K562 treated with DMSO at 1 percent for 24 hours (cell line): ENCODE measurements around the gene RNF152. TPM values are rescaled to one million over a fixed set of nuclear protein-coding genes. Genes with fewer than 3 reads are reported as not detected.

Experiments used
- total RNA-seq: library from RNA; unstranded; fragments of 300-600 nt; gene quantifications from 2 replicates; pipeline ENCODE4 v1.2.3, GENCODE V29; 2022; ENCODE audit warnings: low read depth; ENCODE audit not compliant: insufficient read depth

The RNF152 gene
- total RNA-seq: 0.21 and 0.54 TPM in 2 replicates

GRCh38 chr18:61892683-61893308 is at the start of gene RNF152:
Gene RNF152 (minus strand): TSS chr18:61893007. CDS start chr18:61816463, 76,544 bp downstream.

